OCI-LY1 (cell line): Measurements from ENCODE around the gene KLHL6.

Source experiments
- EZH2 ChIP-seq: fragments of 200-600 bp; sonication (generic), shearing (Covaris generic); IDR thresholded peaks from 2 replicates; pipeline ENCODE4 v1.8.0; 2017; ENCODE audit warnings: borderline replicate concordance, mixed run types, mild to moderate bottlenecking, antibody characterized with exemption, low read length, moderate library complexity, mixed read lengths
- TF ChIP-seq, protein P1 (sequence below): fragments of 200-600 bp; sonication (generic), shearing (Covaris generic); IDR thresholded peaks from 2 replicates; pipeline ENCODE4 v1.5.1; 2017; ENCODE audit warnings: mild to moderate bottlenecking, antibody characterized with exemption, low read length, moderate library complexity, mixed read lengths

DNA sequence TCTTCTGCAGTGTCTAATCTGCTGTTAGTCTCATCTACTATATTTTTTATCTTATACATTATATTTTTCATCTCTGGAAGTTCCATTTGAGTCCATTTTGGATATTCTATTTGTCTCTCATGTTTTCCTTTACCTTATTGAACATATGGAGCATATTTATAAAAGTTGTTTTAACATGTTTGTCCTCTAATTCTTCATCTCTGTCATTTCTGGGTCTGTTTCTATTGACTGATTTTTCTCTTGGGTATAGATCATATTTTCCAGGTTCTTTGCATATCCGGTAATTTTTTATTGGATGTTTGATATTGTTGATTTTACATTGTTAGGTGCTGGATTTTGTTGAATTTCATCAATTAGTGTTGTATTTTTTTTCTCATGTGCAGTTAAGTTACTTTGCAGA is 42.5 kb upstream of the KLHL6 start:
- TF ChIP-seq, protein P1, sequence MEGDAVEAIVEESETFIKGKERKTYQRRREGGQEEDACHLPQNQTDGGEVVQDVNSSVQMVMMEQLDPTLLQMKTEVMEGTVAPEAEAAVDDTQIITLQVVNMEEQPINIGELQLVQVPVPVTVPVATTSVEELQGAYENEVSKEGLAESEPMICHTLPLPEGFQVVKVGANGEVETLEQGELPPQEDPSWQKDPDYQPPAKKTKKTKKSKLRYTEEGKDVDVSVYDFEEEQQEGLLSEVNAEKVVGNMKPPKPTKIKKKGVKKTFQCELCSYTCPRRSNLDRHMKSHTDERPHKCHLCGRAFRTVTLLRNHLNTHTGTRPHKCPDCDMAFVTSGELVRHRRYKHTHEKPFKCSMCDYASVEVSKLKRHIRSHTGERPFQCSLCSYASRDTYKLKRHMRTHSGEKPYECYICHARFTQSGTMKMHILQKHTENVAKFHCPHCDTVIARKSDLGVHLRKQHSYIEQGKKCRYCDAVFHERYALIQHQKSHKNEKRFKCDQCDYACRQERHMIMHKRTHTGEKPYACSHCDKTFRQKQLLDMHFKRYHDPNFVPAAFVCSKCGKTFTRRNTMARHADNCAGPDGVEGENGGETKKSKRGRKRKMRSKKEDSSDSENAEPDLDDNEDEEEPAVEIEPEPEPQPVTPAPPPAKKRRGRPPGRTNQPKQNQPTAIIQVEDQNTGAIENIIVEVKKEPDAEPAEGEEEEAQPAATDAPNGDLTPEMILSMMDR = no peak
- no peak for TF ChIP-seq EZH2
